ENCODE results near the gene ACSM5.
"Not testable (repeated sequence)": the region's sequence is repeated elsewhere in the genome, so short reads cannot be mapped to it uniquely, and the experiment has no call there.

GRCh38 chr16:20459227-20459626 lies 49.9 kb downstream of the ACSM5 start:
- not testable (repeated sequence) for TF ChIP-seq CTCF, POLR2A, EP300 (IDR thresholded peaks at IDR 0.05)
